Fibroblast of skin of right biceps (primary cell): Measurements from ENCODE around the gene CFAP54.
A peak's percentile ranks its signal among the peaks of the same experiment; 100 is the strongest.

Source experiments
- DNase-seq: peaks from one replicate; pipeline ENCODE4 v3.0.0-alpha.2; 2013

The CFAP54 gene

GRCh38 chr12:96831346-96831745 lies 342.0 kb downstream of the CFAP54 start:
- DNase-seq: no peak

GRCh38 chr12:96846293-96846692 lies 356.9 kb downstream of the CFAP54 start:
- no peak for DNase-seq

GRCh38 chr12:96850676-96851075 lies 361.3 kb downstream of the CFAP54 start:
- no peak for DNase-seq

- DNase-seq: no peak
Measured at GRCh38 chr12:96858162-96858561, 368.8 kb downstream of the CFAP54 start.

GRCh38 chr12:96861656-96862055 lies 372.3 kb downstream of the CFAP54 start:
- peak; percentile 67 for DNase-seq

GRCh38 chr12:96862326-96862725 lies 372.9 kb downstream of the CFAP54 start:
- peak; percentile 38 for DNase-seq

- DNase-seq: no peak
Measured at GRCh38 chr12:96864335-96864734, 375.0 kb downstream of the CFAP54 start.

- no peak for DNase-seq
Measured at GRCh38 chr12:96866801-96867590, 377.6 kb downstream of the CFAP54 start.

GRCh38 chr12:96870946-96871345 lies 381.6 kb downstream of the CFAP54 start:
- no peak for DNase-seq

GRCh38 chr12:96872961-96873360 lies 383.6 kb downstream of the CFAP54 start:
- peak; percentile 58 for DNase-seq

GRCh38 chr12:96874211-96874610 lies 384.8 kb downstream of the CFAP54 start:
- no peak for DNase-seq

- peak; percentile 63 for DNase-seq
Measured at GRCh38 chr12:96876966-96877365, 387.6 kb downstream of the CFAP54 start.

GRCh38 chr12:96878704-96879103 lies 389.3 kb downstream of the CFAP54 start:
- peak; percentile 95 for DNase-seq

- peak; percentile 27 for DNase-seq
Measured at GRCh38 chr12:96879301-96879700, 389.9 kb downstream of the CFAP54 start.

GRCh38 chr12:96880220-96880619 lies 390.8 kb downstream of the CFAP54 start:
- peak; percentile 28 for DNase-seq

- no peak for DNase-seq
Measured at GRCh38 chr12:96881608-96882007, 392.2 kb downstream of the CFAP54 start.

GRCh38 chr12:96882862-96883261 lies 393.5 kb downstream of the CFAP54 start:
- DNase-seq: peak; percentile 89

- no peak for DNase-seq
Measured at GRCh38 chr12:96883571-96883970, 394.2 kb downstream of the CFAP54 start.

- peak; percentile 74 for DNase-seq
Measured at GRCh38 chr12:96886998-96887677, 397.8 kb downstream of the CFAP54 start.

GRCh38 chr12:96889273-96889933 lies 400.0 kb downstream of the CFAP54 start:
- peak; percentile 87 for DNase-seq

GRCh38 chr12:96890331-96890730 lies 401.0 kb downstream of the CFAP54 start:
- no peak for DNase-seq

- DNase-seq: no peak
Measured at GRCh38 chr12:96892104-96892503, 402.7 kb downstream of the CFAP54 start.

GRCh38 chr12:96897421-96897820 lies 408.0 kb downstream of the CFAP54 start:
- DNase-seq: no peak

GRCh38 chr12:96901175-96901574 lies 411.8 kb downstream of the CFAP54 start:
- no peak for DNase-seq
